Right lobe of liver (tissue), 6 donors: Measurements from ENCODE around the gene TENM4. TPM values are rescaled to one million over a fixed set of nuclear protein-coding genes. Genes with fewer than 3 reads are reported as not detected.

Experiments
- ATAC-seq, 4 donors: fragments of 200-7000 bp; cut with Tn5 transposase; one replicate each; pipeline ENCODE4 v1.9.1; 2020; ENCODE audit warnings: mild to moderate bottlenecking in 4 of 4, moderate library complexity in 4 of 4
- DNase-seq, 3 donors: peaks; one replicate each; pipeline ENCODE4 v3.0.0-alpha.2; 2020
- H3K27ac ChIP-seq, 3 donors: fragments of 200-600 bp; one replicate each; pipeline ENCODE4 v1.8.0; 2022
- H3K27me3 ChIP-seq, 2 donors: fragments of 200-600 bp; one replicate each; pipeline ENCODE4 v1.8.0; 2022
- H3K36me3 ChIP-seq, 4 donors: fragments of 200-600 bp; sonication (generic) in 1 of 4; one replicate each; pipeline versions ENCODE4 v1.5.1 to v1.8.0; 2017 to 2022; ENCODE audit warnings: control low read depth in 1 of 4
- H3K4me1 ChIP-seq, 4 donors: fragments of 200-600 bp; sonication (generic) in 1 of 4; one replicate each; pipeline versions ENCODE4 v1.5.1 to v1.8.0; 2017 to 2022; ENCODE audit warnings: control low read depth in 1 of 4
- H3K4me3 ChIP-seq, 3 donors: fragments of 200-600 bp; one replicate each; pipeline ENCODE4 v1.8.0; 2022
- H3K9me3 ChIP-seq, 4 donors: fragments of 200-600 bp; sonication (generic) in 1 of 4; one replicate each; pipeline versions ENCODE4 v1.5.1 to v1.8.0; 2017 to 2022; ENCODE audit warnings: control low read depth in 1 of 4
- CTCF ChIP-seq, 4 donors: fragments of 200-600 bp in 3 of 4; fragments of 450-650 bp in 1 of 4; IDR thresholded peaks; one replicate each; pipeline versions ENCODE4 v1.5.1 to v1.8.0; 2016 to 2022; ENCODE audit warnings: antibody characterized with exemption in 4 of 4, mild to moderate bottlenecking in 2 of 4
- POLR2A ChIP-seq: fragments of 450-650 bp; IDR thresholded peaks from one replicate; pipeline ENCODE4 v1.6.1; 2017; ENCODE audit warnings: antibody characterized with exemption, mild to moderate bottlenecking
- WGBS: methylation state at CpG from one replicate; pipeline ENCODE4 v1.1.6; 2018; ENCODE audit warnings: low coverage, low lambda C conversion rate; ENCODE audit not compliant: insufficient coverage; ENCODE audit errors: missing lambda C conversion rate; 5-methylcytosine and 5-hydroxymethylcytosine counted together
- intact Hi-C, 2 donors: fragments of 100-400 bp; cut with DNase I; formaldehyde crosslinking; loops; one replicate each; pipeline versions ENCODE4 v1.11.2 to v1.14.1; 2022
- total RNA-seq, 6 experiments: library from RNA; depleted of rRNA in 2 of 6; stranded (reverse); fragments of >200 nt in 2 of 6; fragmentation: NEBNext Ultra II Directional in 3 of 6; extraction: Animal tissue kit (Norgen Biotek cat#: 25700) in 3 of 6; gene quantifications; one replicate each; pipeline versions ENCODE4 v1.1.0 to v1.2.4, GENCODE V29; 2016 to 2023
- donor health status: DM: no; HTN: yes; CAD: no.
- donor health status: DM: no; HTN: no; CAD: no.
- donor health status: DM: no; HTN: no; CAD: no.
- donor health status: DM: no; HTN: yes; CAD: no.
- donor health status: DM: no; HTN: yes; CAD: no.

The TENM4 gene
- total RNA-seq, 6 experiments from 2014 or later: 0.04 to 0.58 (median 0.14) TPM; not detected in 2

- intact Hi-C loops: no loop called here
- H3K4me1 ChIP-seq: no peaks in the 10 kb centered on the region
- H3K27ac ChIP-seq: no peak overlapping the region
- no peak overlapping the region for H3K4me3 ChIP-seq
- 73% methylated on average over 2 of the region's 2 CpGs for WGBS
- no peaks in the 10 kb centered on the region for H3K36me3 ChIP-seq
- no peaks in the 10 kb centered on the region for H3K27me3 ChIP-seq
- DNase-seq (no peak), ATAC-seq (no peak)
- no peak for TF ChIP-seq CTCF (IDR thresholded peaks at IDR 0.05)
- no peak for TF ChIP-seq POLR2A
- no peaks in the 10 kb centered on the region for H3K9me3 ChIP-seq
Measured at GRCh38 chr11:79333355-79333754, 107.5 kb downstream of the TENM4 start.

- TF ChIP-seq POLR2A: no peak
- no peak for DNase-seq
- 77% methylated on average over 2 of the region's 2 CpGs for WGBS
- H3K4me1 ChIP-seq: no peaks in the 10 kb centered on the region
- no peaks in the 10 kb centered on the region for H3K36me3 ChIP-seq
- no peak overlapping the region for H3K27ac ChIP-seq
- intact Hi-C loops: no loop called here
- ATAC-seq: no peak
- no peak overlapping the region for H3K4me3 ChIP-seq
- H3K27me3 ChIP-seq: no peaks in the 10 kb centered on the region
- no peaks in the 10 kb centered on the region for H3K9me3 ChIP-seq
Measured at GRCh38 chr11:79332017-79332416, 108.8 kb downstream of the TENM4 start.

- no peaks in the 10 kb centered on the region for H3K27me3 ChIP-seq
- WGBS: 47% methylated on average over 3 of the region's 5 CpGs
- intact Hi-C loops: no loop called here
- TF ChIP-seq POLR2A (no peak), CTCF (IDR thresholded peaks at IDR 0.05) (no peak)
- no peak overlapping the region for H3K4me3 ChIP-seq
- no peaks in the 10 kb centered on the region for H3K36me3 ChIP-seq
- H3K9me3 ChIP-seq: no peaks in the 10 kb centered on the region
- DNase-seq (no peak), ATAC-seq (no peak)
- no peaks in the 10 kb centered on the region for H3K4me1 ChIP-seq
- no peak overlapping the region for H3K27ac ChIP-seq
Measured at GRCh38 chr11:79331203-79331901, 109.5 kb downstream of the TENM4 start.

GRCh38 chr11:79330651-79331050 is 110.2 kb downstream of the TENM4 start:
- no peak for ATAC-seq
- Histone ChIP-seq H3K27me3 (no peaks in the 10 kb centered on the region), H3K9me3 (no peaks in the 10 kb centered on the region), H3K27ac (no peak overlapping the region), H3K4me1 (no peaks in the 10 kb centered on the region), H3K36me3 (no peaks in the 10 kb centered on the region), H3K4me3 (no peak overlapping the region)
- intact Hi-C loops: no loop called here
- DNase-seq: no peak
- no peak for TF ChIP-seq CTCF (IDR thresholded peaks at IDR 0.05)
- TF ChIP-seq POLR2A: no peak
- 45% methylated on average over 7 of the region's 8 CpGs for WGBS

- TF ChIP-seq CTCF (IDR thresholded peaks at IDR 0.05) (no peak), POLR2A (no peak)
- ATAC-seq (no peak), DNase-seq (no peak)
- Histone ChIP-seq H3K4me3 (no peak overlapping the region), H3K36me3 (no peaks in the 10 kb centered on the region), H3K27me3 (no peaks in the 10 kb centered on the region), H3K9me3 (no peaks in the 10 kb centered on the region), H3K27ac (no peak overlapping the region), H3K4me1 (no peaks in the 10 kb centered on the region)
- WGBS: 42% methylated on average over 6 of the region's 6 CpGs
- intact Hi-C loops: no loop called here
Measured at GRCh38 chr11:79329561-79329960, 111.3 kb downstream of the TENM4 start.
